Left kidney (tissue), 2 donors: Measurements from ENCODE around the gene FAIM. TPM values are rescaled to one million over a fixed set of nuclear protein-coding genes. Genes with fewer than 3 reads are reported as not detected.
"Not testable (repeated sequence)": the region's sequence is repeated elsewhere in the genome, so short reads cannot be mapped to it uniquely, and the experiment has no call there.

Source experiments
- DNase-seq: peaks from one replicate; pipeline ENCODE4 v3.0.0-alpha.2; 2013
- polyA plus RNA-seq: library from polyadenylated mRNA; unstranded; fragments of 120-200 nt; gene quantifications from one replicate; pipeline ENCODE4 v1.2.1, GENCODE V29; 2013; ENCODE audit not compliant: insufficient read length

FAIM gene
- polyA plus RNA-seq, 1 donor, result 39.2 TPM

DNA sequence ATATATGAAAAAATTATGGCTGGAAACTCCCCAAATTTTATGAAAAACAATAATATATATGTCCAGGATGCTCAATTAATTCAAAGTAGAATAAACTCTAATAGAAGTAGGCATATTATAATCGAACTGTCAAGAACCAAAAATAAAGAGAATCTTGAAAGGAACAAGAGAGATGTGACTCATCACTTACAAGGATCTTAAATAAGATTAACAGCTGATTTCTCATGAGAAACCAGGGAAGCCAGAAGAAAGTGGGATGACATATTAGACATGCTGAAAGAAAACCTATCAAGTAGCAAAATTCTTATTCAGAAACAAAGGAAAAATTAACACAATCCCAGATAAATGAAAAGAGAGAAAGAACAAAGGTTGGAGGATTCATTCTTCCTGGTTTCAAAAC lies 66.8 kb downstream of the FAIM start:
- DNase-seq, result no peak

DNA sequence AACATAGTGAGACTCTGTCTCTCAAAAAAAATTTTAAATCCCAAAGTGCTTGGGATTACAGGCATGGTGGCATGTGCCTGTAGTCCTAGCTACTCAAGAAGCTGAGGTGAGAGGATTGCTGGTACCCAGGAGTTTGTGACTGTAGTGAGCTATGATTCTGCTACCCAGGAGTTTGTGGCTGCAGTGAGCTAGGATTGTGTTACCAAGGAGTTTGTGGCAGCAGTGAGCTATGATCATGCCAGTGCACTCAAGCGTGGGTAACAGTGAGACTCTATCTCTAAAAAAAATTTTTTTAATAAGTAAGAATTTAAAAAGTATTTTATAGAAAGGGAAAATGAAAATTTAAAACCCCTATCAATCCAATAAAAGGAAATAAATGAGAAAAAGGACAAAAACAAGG lies 69.5 kb downstream of the FAIM start:
- no peak for DNase-seq

- DNase-seq, result no peak
These were observed 70.4 kb downstream of the FAIM start for GRCh38 chr3:138678874-138679392.

DNA sequence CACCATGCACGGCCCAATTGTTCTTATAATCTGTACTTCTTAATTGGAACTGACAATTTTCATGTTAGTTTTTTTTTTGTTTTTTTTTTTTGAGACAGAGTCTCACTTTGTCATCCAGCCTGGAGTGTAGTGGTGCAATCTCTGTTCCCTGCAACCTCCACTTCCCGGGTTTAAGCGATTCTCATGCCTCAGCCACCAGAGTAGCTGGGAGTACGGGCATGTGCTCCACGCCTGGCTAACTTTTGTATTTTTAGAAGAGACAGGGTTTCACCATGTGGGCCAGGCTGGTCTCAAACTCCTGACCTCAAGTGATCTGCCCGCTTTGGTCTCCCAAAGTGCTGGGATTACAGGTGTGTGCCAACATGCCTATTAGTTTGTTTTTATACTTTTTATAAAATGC lies 72.4 kb downstream of the FAIM start:
- not testable (repeated sequence) for DNase-seq

GRCh38 chr3:138681463-138682220 lies 73.1 kb downstream of the FAIM start:
- peak; percentile 40 for DNase-seq

DNA sequence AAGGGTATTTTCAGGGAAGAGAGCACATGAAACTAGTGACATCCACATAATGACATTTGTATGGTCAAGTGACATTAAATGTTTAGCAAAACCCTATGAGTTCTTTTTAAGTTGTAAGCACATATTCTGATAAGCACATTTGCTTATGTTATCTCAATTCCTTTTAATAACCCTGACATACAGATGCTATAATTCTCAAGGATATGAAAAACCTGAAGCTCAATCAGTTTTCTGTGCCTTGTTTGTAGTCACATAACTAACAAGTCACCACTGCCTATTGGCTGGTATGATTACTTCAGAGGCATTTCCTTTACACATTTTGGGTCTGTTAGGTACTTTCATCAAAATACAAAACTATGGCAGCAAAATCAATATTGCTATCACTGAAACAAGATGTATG lies 74.1 kb downstream of the FAIM start:
- no peak for DNase-seq

Other genes with a start within 250 kb of the FAIM start
- 3.1 TPM for gene ESYT3, start 174.2 kb upstream of the FAIM start, polyA plus RNA-seq
- 50.3 TPM for gene CEP70, start 14.5 kb upstream of the FAIM start, polyA plus RNA-seq
- gene PIK3CB, start 226.2 kb downstream of the FAIM start, polyA plus RNA-seq, result 30.4 TPM